Mesendoderm (in vitro differentiated cells): ENCODE measurements around the gene BAIAP2L1. TPM values are rescaled to one million over a fixed set of nuclear protein-coding genes. Genes with fewer than 3 reads are reported as not detected.
"Not testable (repeated sequence)": the region's sequence is repeated elsewhere in the genome, so short reads cannot be mapped to it uniquely, and the experiment has no call there.

Experiments
- DNase-seq: peaks from one replicate; pipeline ENCODE4 v3.0.0; 2013
- H2AK5ac ChIP-seq: 2 replicates; pipeline ENCODE4 v1.6.1; 2013; ENCODE audit warnings: low read length, inconsistent platforms
- H2BK120ac ChIP-seq: 2 replicates; pipeline ENCODE4 v1.6.1; 2013; ENCODE audit warnings: low read depth, mild to moderate bottlenecking, low read length, moderate library complexity, mixed read lengths
- H2BK15ac ChIP-seq: replicated peaks from 2 replicates; pipeline ENCODE4 v1.6.1; 2013; ENCODE audit warnings: low read depth, mild to moderate bottlenecking, moderate library complexity
- H2BK5ac ChIP-seq: 2 replicates; pipeline ENCODE4 v1.6.1; 2013; ENCODE audit warnings: low read length, inconsistent platforms
- H3K18ac ChIP-seq: 2 replicates; pipeline ENCODE4 v1.6.1; 2013; ENCODE audit warnings: mild to moderate bottlenecking, low read length, mixed read lengths
- H3K23ac ChIP-seq: one replicate; pipeline ENCODE4 v1.6.1; 2013; ENCODE audit warnings: low read length
- H3K27ac ChIP-seq: 2 replicates; pipeline ENCODE4 v1.5.1; 2013; ENCODE audit warnings: low read depth, mild to moderate bottlenecking, inconsistent platforms, low read length, moderate library complexity
- H3K27me3 ChIP-seq: 2 replicates; pipeline ENCODE4 v1.6.1; 2013; ENCODE audit warnings: low read length, control low read depth, mild to moderate bottlenecking, inconsistent platforms; ENCODE audit not compliant: insufficient read depth, poor library complexity
- H3K36me3 ChIP-seq: 2 replicates; pipeline ENCODE4 v1.6.1; 2013; ENCODE audit warnings: low read length, inconsistent platforms; ENCODE audit not compliant: control insufficient read depth, insufficient read depth
- H3K4ac ChIP-seq: one replicate; pipeline ENCODE4 v1.6.1; 2013; ENCODE audit warnings: low read depth, mild to moderate bottlenecking, low read length, moderate library complexity
- H3K4me1 ChIP-seq: 2 replicates; pipeline ENCODE4 v1.6.1; 2013; ENCODE audit warnings: low read depth, low read length, inconsistent platforms; ENCODE audit not compliant: control insufficient read depth
- H3K4me2 ChIP-seq: 2 replicates; pipeline ENCODE4 v1.6.1; 2013; ENCODE audit warnings: low read length
- H3K4me3 ChIP-seq: 2 replicates; pipeline ENCODE4 v1.5.1; 2013; ENCODE audit warnings: mild to moderate bottlenecking, low read length
- H3K56ac ChIP-seq: one replicate; pipeline ENCODE4 v1.6.1; 2013; ENCODE audit warnings: low read length
- H3K79me1 ChIP-seq: 2 replicates; pipeline ENCODE4 v1.6.1; 2013; ENCODE audit warnings: low read length, inconsistent platforms
- H3K79me2 ChIP-seq: 2 replicates; pipeline ENCODE4 v1.6.1; 2013; ENCODE audit warnings: mild to moderate bottlenecking, low read length; ENCODE audit not compliant: control insufficient read depth, insufficient read depth
- H3K9ac ChIP-seq: 2 replicates; pipeline ENCODE4 v1.6.1; 2013; ENCODE audit warnings: low read length, inconsistent platforms
- H4K5ac ChIP-seq: one replicate; pipeline ENCODE4 v1.6.1; 2013; ENCODE audit warnings: low read length
- H4K8ac ChIP-seq: one replicate; pipeline ENCODE4 v1.6.1; 2013; ENCODE audit warnings: low read depth, mild to moderate bottlenecking, control low read depth, low read length, moderate library complexity
- WGBS: extraction: QIAGEN DNeasy Blood & Tissue Kit; methylation state at CpG from one replicate; pipeline ENCODE4 v1.1.7; 2013; ENCODE audit warnings: low lambda C conversion rate, missing lambda C conversion rate; ENCODE audit not compliant: insufficient coverage; ENCODE audit errors: extremely low coverage; 5-methylcytosine and 5-hydroxymethylcytosine counted together
- polyA plus RNA-seq, 2 experiments: library from polyadenylated mRNA; stranded (reverse); fragments of 200-250 nt; gene quantifications; one replicate each; pipeline ENCODE4 v1.2.3, GENCODE V29; 2013

Gene BAIAP2L1
- 20.6 TPM for polyA plus RNA-seq (2013, experiment 1 of 2)
- polyA plus RNA-seq (2013, experiment 2 of 2) = 21.3 TPM

GRCh38 chr7:98400542-98401340 lies at the start of gene BAIAP2L1:
Gene BAIAP2L1, minus strand, starts transcription at chr7:98401090. Its CDS starts 238 bp downstream, at chr7:98400852.
- Histone ChIP-seq H3K18ac (peak within 1 kb of the TSS; percentile 76), H3K79me1 (peaks cover 4% of the 10 kb centered on the region), H3K36me3 (no peaks in the 10 kb centered on the region), H3K4me1 (peaks cover 4% of the 10 kb centered on the region), H3K79me2 (peaks cover 31% of the 10 kb centered on the region), H4K8ac (no peak within 1 kb of the TSS), H3K56ac (peak within 1 kb of the TSS; percentile 88), H3K4ac (peak within 1 kb of the TSS; percentile 84), H3K23ac (no peak within 1 kb of the TSS), H3K27me3 (no peaks in the 10 kb centered on the region), H3K4me3 (peak within 1 kb of the TSS; percentile 81), H4K5ac (no peak within 1 kb of the TSS), H2BK15ac (no peak within 1 kb of the TSS), H3K4me2 (peak within 1 kb of the TSS; percentile 80), H2AK5ac (no peak within 1 kb of the TSS), H2BK5ac (no peak within 1 kb of the TSS), H2BK120ac (no peak within 1 kb of the TSS), H3K27ac (peak within 1 kb of the TSS; percentile 89), H3K9ac (peak within 1 kb of the TSS; percentile 85)
- no CpG with 5 or more reads among the region's 76 CpGs for WGBS
- DNase-seq = peak; percentile 94

- DNase-seq = no peak
- Histone ChIP-seq H3K56ac (no peak overlapping the region), H3K27ac (no peak overlapping the region), H4K8ac (no peak overlapping the region), H3K79me1 (no peaks in the 10 kb centered on the region), H2BK5ac (no peak overlapping the region), H3K4me3 (no peak overlapping the region), H3K27me3 (no peaks in the 10 kb centered on the region), H4K5ac (no peak overlapping the region), H3K4me1 (no peaks in the 10 kb centered on the region), H2AK5ac (no peak overlapping the region), H2BK120ac (no peak overlapping the region), H3K9ac (no peak overlapping the region), H3K18ac (no peak overlapping the region), H3K4ac (no peak overlapping the region), H3K79me2 (no peaks in the 10 kb centered on the region), H3K4me2 (no peak overlapping the region), H3K23ac (no peak overlapping the region), H3K36me3 (no peaks in the 10 kb centered on the region), H2BK15ac (no peak overlapping the region)
- WGBS = no CpG with 5 or more reads among the region's 7 CpGs
These were observed 47.9 kb upstream of the BAIAP2L1 start for GRCh38 chr7:98448766-98449165.

GRCh38 chr7:98440992-98441391 lies 40.1 kb upstream of the BAIAP2L1 start:
- H2BK120ac ChIP-seq, H4K5ac ChIP-seq, DNase-seq, H3K79me1 ChIP-seq, H3K4me1 ChIP-seq, H3K4me3 ChIP-seq, H3K4ac ChIP-seq, H2AK5ac ChIP-seq, H3K27ac ChIP-seq, H3K79me2 ChIP-seq, H3K27me3 ChIP-seq, H4K8ac ChIP-seq, H3K4me2 ChIP-seq, H3K36me3 ChIP-seq, H3K23ac ChIP-seq, H2BK15ac ChIP-seq, H2BK5ac ChIP-seq, H3K9ac ChIP-seq, H3K18ac ChIP-seq, H3K56ac ChIP-seq: not testable (repeated sequence)
- no CpG with 5 or more reads among the region's 2 CpGs for WGBS

- Histone ChIP-seq H3K4ac (no peak overlapping the region), H4K8ac (no peak overlapping the region), H3K36me3 (no peaks in the 10 kb centered on the region), H3K79me2 (no peaks in the 10 kb centered on the region), H4K5ac (no peak overlapping the region), H2BK120ac (no peak overlapping the region), H2AK5ac (no peak overlapping the region), H3K18ac (no peak overlapping the region), H3K23ac (no peak overlapping the region), H2BK5ac (no peak overlapping the region), H3K4me3 (no peak overlapping the region), H3K9ac (no peak overlapping the region), H3K27ac (no peak overlapping the region), H3K56ac (no peak overlapping the region), H3K27me3 (no peaks in the 10 kb centered on the region), H3K4me2 (no peak overlapping the region), H3K79me1 (no peaks in the 10 kb centered on the region), H3K4me1 (no peaks in the 10 kb centered on the region), H2BK15ac (no peak overlapping the region)
- DNase-seq = no peak
- WGBS = 0% methylated on average over 1 of the region's 2 CpGs
These were observed 38.6 kb upstream of the BAIAP2L1 start for GRCh38 chr7:98439484-98439883.

- no peaks in the 10 kb centered on the region for H3K27me3 ChIP-seq
- no peak overlapping the region for H2BK120ac ChIP-seq
- no peak overlapping the region for H4K5ac ChIP-seq
- H3K4me1 ChIP-seq = no peaks in the 10 kb centered on the region
- H3K79me2 ChIP-seq = no peaks in the 10 kb centered on the region
- no peaks in the 10 kb centered on the region for H3K79me1 ChIP-seq
- no peak overlapping the region for H3K9ac ChIP-seq
- H3K36me3 ChIP-seq = no peaks in the 10 kb centered on the region
- H2BK15ac ChIP-seq = no peak overlapping the region
- H3K4ac ChIP-seq = no peak overlapping the region
- H3K56ac ChIP-seq = no peak overlapping the region
- no peak overlapping the region for H3K18ac ChIP-seq
- H2BK5ac ChIP-seq = no peak overlapping the region
- no peak overlapping the region for H4K8ac ChIP-seq
- no CpG with 5 or more reads among the region's 10 CpGs for WGBS
- no peak for DNase-seq
- no peak overlapping the region for H3K23ac ChIP-seq
- no peak overlapping the region for H3K27ac ChIP-seq
- H3K4me2 ChIP-seq = no peak overlapping the region
- no peak overlapping the region for H2AK5ac ChIP-seq
- no peak overlapping the region for H3K4me3 ChIP-seq
These were observed 33.2 kb upstream of the BAIAP2L1 start for GRCh38 chr7:98434087-98434486.
